ENCODE measurements around the gene BSCL2.
"Not testable (repeated sequence)": the region's sequence is repeated elsewhere in the genome, so short reads cannot be mapped to it uniquely, and the experiment has no call there.

- TF ChIP-seq EP300 (IDR thresholded peaks at IDR 0.05; ENCODE audit: low read depth); CTCF (IDR thresholded peaks at IDR 0.05): not testable (repeated sequence)
These were observed 13.6 kb downstream of the BSCL2 start for GRCh38 chr11:62693624-62694023.

Measured in transverse colon (tissue), 3 donors.